Lung (tissue), 4 donors: ENCODE data around the gene NT5DC3. TPM values are rescaled to one million over a fixed set of nuclear protein-coding genes. Genes with fewer than 3 reads are reported as not detected.

ENCODE experiments used
- polyA plus RNA-seq, 2 donors: library from polyadenylated mRNA; stranded (reverse); fragments of 200-250 nt; gene quantifications; one replicate each; pipeline ENCODE4 v1.2.1, GENCODE V29; 2013
- total RNA-seq, 2 donors: library from RNA; depleted of rRNA in 1 of 2; stranded (reverse); fragments of >200 nt in 1 of 2; gene quantifications; one replicate each; pipeline ENCODE4 v1.2.1, GENCODE V29; 2014 to 2021
- donor health status: Bipolar disorder and iron deficiency.
- donor health status: healthy.
- donor health status: DM: yes; HTN: yes; CAD: no.

Gene NT5DC3
- total and polyA plus RNA-seq, 4 donors = 0.93 to 12.3 (median 3.6) TPM

Other genes with a start within 250 kb of the NT5DC3 start
- gene HSP90B1, start 89.2 kb upstream of the NT5DC3 start, total RNA-seq = 100 to 1,000 TPM; 390 to 781 TPM
- 100 to 1,000 TPM; 484 to 773 TPM for gene HSP90B1, start 89.2 kb upstream of the NT5DC3 start, polyA plus RNA-seq
- gene TDG, start 124.6 kb upstream of the NT5DC3 start, total RNA-seq = 10 to 100 TPM; 16.9 to 41.0 TPM
- 10 to 100 TPM; 10.6 to 15.6 TPM for gene TDG, start 124.6 kb upstream of the NT5DC3 start, polyA plus RNA-seq
- 10 to 100 TPM in 1 of 2 donors, 1 to 10 TPM in 1; 7.3 to 36.5 TPM for gene GLT8D2, start 209.0 kb upstream of the NT5DC3 start, total RNA-seq
- 1 to 10 TPM; 1.6 to 4.9 TPM for gene GLT8D2, start 209.0 kb upstream of the NT5DC3 start, polyA plus RNA-seq
- gene HCFC2, start 223.3 kb upstream of the NT5DC3 start, total RNA-seq = 10 to 100 TPM; 14.4 to 30.5 TPM
- 1 to 10 TPM; 5.8 to 7.1 TPM for gene HCFC2, start 223.3 kb upstream of the NT5DC3 start, polyA plus RNA-seq